ENCODE data around the gene VPS50. TPM values are rescaled to one million over a fixed set of nuclear protein-coding genes. Genes with fewer than 3 reads are reported as not detected.

Gene VPS50
- total RNA-seq, 1 donor, result 34.4 TPM

DNA sequence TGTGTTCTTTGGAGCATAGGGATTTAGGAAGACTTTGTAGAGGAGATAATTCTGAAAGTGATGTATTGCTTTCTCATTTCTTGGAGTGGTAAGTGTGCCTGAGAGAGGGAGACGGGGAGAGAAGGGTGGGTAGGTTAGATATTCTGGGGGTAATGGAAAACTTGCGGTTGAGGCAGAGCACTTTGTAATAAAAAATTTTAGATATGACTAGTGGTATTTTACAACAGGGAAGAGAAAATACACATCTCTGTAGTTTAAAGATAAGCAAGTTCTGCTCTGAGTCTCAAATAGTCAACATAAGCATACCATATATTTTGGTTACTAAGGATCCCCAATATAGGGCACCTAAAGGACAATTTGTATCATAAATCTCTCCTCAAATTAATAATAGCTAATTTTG is 6.6 kb downstream of the VPS50 start:
- TF ChIP-seq, protein P1, sequence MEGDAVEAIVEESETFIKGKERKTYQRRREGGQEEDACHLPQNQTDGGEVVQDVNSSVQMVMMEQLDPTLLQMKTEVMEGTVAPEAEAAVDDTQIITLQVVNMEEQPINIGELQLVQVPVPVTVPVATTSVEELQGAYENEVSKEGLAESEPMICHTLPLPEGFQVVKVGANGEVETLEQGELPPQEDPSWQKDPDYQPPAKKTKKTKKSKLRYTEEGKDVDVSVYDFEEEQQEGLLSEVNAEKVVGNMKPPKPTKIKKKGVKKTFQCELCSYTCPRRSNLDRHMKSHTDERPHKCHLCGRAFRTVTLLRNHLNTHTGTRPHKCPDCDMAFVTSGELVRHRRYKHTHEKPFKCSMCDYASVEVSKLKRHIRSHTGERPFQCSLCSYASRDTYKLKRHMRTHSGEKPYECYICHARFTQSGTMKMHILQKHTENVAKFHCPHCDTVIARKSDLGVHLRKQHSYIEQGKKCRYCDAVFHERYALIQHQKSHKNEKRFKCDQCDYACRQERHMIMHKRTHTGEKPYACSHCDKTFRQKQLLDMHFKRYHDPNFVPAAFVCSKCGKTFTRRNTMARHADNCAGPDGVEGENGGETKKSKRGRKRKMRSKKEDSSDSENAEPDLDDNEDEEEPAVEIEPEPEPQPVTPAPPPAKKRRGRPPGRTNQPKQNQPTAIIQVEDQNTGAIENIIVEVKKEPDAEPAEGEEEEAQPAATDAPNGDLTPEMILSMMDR (IDR thresholded peaks at IDR 0.05; ENCODE audit: extremely low read depth, low read depth, low read length), result no peak
- H3K79me2 ChIP-seq (ENCODE audit: insufficient read depth, low read length), result peaks cover 32% of the 10 kb centered on the region
- H3K9me3 ChIP-seq (ENCODE audit: low read depth, low read length), result no peaks in the 10 kb centered on the region
- H3K36me3 ChIP-seq (ENCODE audit: insufficient read depth, low read length), result no peaks in the 10 kb centered on the region
- H3K4me2 ChIP-seq (ENCODE audit: insufficient read depth, low read length), result no peak overlapping the region
- H3K4me3 ChIP-seq (ENCODE audit: insufficient read depth, low read length), result no peak overlapping the region
- no peaks in the 10 kb centered on the region for H3K4me1 ChIP-seq (ENCODE audit: insufficient read depth, low read length)
- H3K27me3 ChIP-seq (ENCODE audit: insufficient read depth, low read length), result no peaks in the 10 kb centered on the region
- no peak for DNase-seq (ENCODE audit: insufficient read length, low spot score, missing footprints)
- H2AFZ ChIP-seq (ENCODE audit: low read length), result no peak overlapping the region
- H4K20me1 ChIP-seq (ENCODE audit: insufficient read depth, low read length), result no peaks in the 10 kb centered on the region
- no peak overlapping the region for H3K27ac ChIP-seq (ENCODE audit: low read depth, low read length)

DNA sequence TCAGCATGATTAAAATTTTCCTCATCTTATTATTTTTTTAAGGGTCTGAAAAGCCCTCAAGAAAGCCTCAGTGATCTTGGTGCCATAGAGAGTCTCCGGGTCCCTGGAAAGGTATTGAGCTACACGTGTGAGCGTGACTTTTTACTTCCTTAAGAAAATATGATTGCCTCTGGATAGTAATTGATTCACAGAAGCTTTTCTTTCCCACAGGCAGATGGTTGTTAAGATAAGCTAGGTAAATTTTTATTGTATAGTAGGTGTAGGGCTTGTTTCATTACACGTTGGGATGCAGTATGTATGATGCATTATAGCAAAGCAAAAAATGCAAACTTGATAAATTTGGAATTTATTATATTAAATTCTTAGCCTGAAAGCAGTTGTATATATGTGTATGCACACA is 7.7 kb downstream of the VPS50 start:
- TF ChIP-seq, protein P1 (IDR thresholded peaks at IDR 0.05; ENCODE audit: extremely low read depth, low read depth, low read length), result no peak
- DNase-seq (ENCODE audit: insufficient read length, low spot score, missing footprints), result no peak
- Histone ChIP-seq H3K36me3 (ENCODE audit: insufficient read depth, low read length) (no peaks in the 10 kb centered on the region), H3K9me3 (ENCODE audit: low read depth, low read length) (no peaks in the 10 kb centered on the region), H3K27ac (ENCODE audit: low read depth, low read length) (no peak overlapping the region), H3K27me3 (ENCODE audit: insufficient read depth, low read length) (no peaks in the 10 kb centered on the region), H4K20me1 (ENCODE audit: insufficient read depth, low read length) (no peaks in the 10 kb centered on the region), H3K4me3 (ENCODE audit: insufficient read depth, low read length) (no peak overlapping the region), H3K4me2 (ENCODE audit: insufficient read depth, low read length) (no peak overlapping the region), H3K79me2 (ENCODE audit: insufficient read depth, low read length) (peaks cover 23% of the 10 kb centered on the region), H3K4me1 (ENCODE audit: insufficient read depth, low read length) (no peaks in the 10 kb centered on the region), H2AFZ (ENCODE audit: low read length) (no peak overlapping the region)

DNA sequence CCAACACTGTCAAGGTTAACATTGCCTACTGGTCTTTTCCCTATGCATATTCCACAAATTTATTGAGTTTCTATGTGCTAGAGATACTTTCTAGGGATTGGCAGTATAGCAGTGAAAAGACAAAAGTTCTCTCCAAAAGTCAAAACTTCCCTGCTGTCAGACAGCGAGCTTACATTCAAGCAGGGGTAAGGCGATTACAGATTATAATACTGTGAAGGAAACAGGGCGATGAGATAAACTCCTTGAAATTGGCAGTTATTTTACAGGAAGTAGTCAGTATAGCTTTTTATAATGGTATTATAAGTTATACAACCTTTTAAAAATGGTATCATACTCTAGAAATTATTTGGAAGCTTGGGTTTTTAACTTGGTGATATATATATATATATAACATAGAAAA is 9.9 kb downstream of the VPS50 start:
- Histone ChIP-seq H3K4me1 (ENCODE audit: insufficient read depth, low read length) (peaks cover 6% of the 10 kb centered on the region), H3K4me2 (ENCODE audit: insufficient read depth, low read length) (no peak overlapping the region), H3K27ac (ENCODE audit: low read depth, low read length) (no peak overlapping the region), H3K27me3 (ENCODE audit: insufficient read depth, low read length) (no peaks in the 10 kb centered on the region), H3K9me3 (ENCODE audit: low read depth, low read length) (no peaks in the 10 kb centered on the region), H3K36me3 (ENCODE audit: insufficient read depth, low read length) (no peaks in the 10 kb centered on the region), H3K4me3 (ENCODE audit: insufficient read depth, low read length) (no peak overlapping the region), H3K79me2 (ENCODE audit: insufficient read depth, low read length) (peaks cover 9% of the 10 kb centered on the region), H4K20me1 (ENCODE audit: insufficient read depth, low read length) (peaks cover 8% of the 10 kb centered on the region), H2AFZ (ENCODE audit: low read length) (no peak overlapping the region)
- TF ChIP-seq, protein P1 (IDR thresholded peaks at IDR 0.05; ENCODE audit: extremely low read depth, low read depth, low read length), result no peak
- no peak for DNase-seq (ENCODE audit: insufficient read length, low spot score, missing footprints)

DNA sequence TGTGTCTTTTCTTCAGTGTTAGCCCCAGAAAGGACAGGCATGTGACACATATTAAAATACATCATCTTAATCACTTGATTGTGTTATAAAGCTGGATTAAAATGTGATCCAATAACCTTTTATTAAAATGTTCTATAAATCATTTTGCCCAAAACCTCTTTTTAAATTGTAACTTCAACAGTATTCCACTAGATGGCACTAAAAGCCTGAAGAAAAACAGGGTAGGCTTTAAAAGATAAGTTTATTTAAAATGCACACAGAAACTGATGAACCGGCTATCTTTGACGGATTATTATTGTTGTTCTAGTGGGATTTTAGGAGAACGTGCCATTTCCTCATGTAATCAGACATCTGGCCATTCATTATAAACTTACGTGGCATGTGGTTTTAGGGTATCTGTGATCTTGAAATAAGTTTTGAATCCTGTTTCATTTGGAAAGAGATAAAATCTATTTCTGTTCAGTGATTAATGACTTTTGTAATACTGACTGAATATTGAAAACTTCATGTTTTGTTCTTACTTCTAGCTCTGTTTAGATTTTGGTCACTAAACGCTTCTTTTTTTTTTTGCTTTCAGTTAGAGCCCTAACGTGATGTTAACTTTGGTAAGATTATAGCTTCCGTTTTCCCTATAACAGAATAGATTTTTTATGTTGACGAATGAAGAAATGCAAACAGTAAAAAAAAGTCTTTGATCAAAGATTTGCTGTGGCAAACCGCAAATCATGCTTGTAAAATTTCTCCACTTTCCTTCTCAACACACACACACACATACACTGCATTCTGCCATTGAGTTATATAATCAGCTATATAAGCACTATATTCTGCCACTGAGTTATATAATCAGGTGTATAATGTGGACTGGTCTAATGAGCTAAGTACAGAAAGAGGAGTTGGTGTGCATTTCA is 13.6 kb downstream of the VPS50 start:
- Histone ChIP-seq H2AFZ (ENCODE audit: low read length) (peak overlapping the region; percentile 25), H3K36me3 (ENCODE audit: insufficient read depth, low read length) (no peaks in the 10 kb centered on the region), H3K79me2 (ENCODE audit: insufficient read depth, low read length) (peaks cover 6% of the 10 kb centered on the region), H3K9me3 (ENCODE audit: low read depth, low read length) (no peaks in the 10 kb centered on the region), H3K27me3 (ENCODE audit: insufficient read depth, low read length) (no peaks in the 10 kb centered on the region), H3K4me1 (ENCODE audit: insufficient read depth, low read length) (peaks cover 10% of the 10 kb centered on the region), H3K4me2 (ENCODE audit: insufficient read depth, low read length) (peak overlapping the region; percentile 77), H3K27ac (ENCODE audit: low read depth, low read length) (no peak overlapping the region), H3K4me3 (ENCODE audit: insufficient read depth, low read length) (peak overlapping the region; percentile 57), H4K20me1 (ENCODE audit: insufficient read depth, low read length) (peaks cover 16% of the 10 kb centered on the region)
- TF ChIP-seq, protein P1 (IDR thresholded peaks at IDR 0.05; ENCODE audit: extremely low read depth, low read depth, low read length), result peak; percentile 61
- no peak for DNase-seq (ENCODE audit: insufficient read length, low spot score, missing footprints)
